ENCODE measurements around the gene OR1M1.

Gene OR1M1

GRCh38 chr19:9073806-9074205 is 13.1 kb upstream of the OR1M1 start:
- DNase-seq (ENCODE audit: low read depth, low spot score): no peak
- H3K27ac ChIP-seq: no peak overlapping the region

- peak overlapping the region; percentile 35 for H3K27ac ChIP-seq
- peak; percentile 91 for DNase-seq (ENCODE audit: low read depth, low spot score)
These were observed 11.6 kb upstream of the OR1M1 start for GRCh38 chr19:9075064-9075949.

DNA sequence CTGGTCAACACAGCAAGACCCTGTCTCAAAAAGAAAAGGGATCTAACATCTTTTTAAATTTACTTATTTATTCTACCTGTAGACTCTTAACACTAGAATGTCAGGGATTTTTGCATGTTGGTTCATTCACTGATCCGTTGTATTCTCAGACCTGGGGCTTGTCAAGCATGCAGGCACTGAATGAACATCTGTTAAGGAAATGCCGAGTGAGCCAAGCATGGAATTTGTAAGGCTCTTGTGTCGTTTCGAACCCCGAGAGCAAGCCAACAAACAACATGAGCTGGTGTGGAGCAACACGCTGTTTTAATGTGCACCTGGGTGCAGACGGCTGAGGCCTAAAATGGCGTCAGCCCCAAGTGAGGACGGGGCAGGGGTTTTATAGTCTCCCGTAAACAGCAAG is 10.0 kb upstream of the OR1M1 start:
- H3K27ac ChIP-seq: no peak overlapping the region
- DNase-seq (ENCODE audit: low read depth, low spot score): no peak

- H3K27ac ChIP-seq: no peak overlapping the region
- no peak for DNase-seq (ENCODE audit: low read depth, low spot score)
These were observed 8.2 kb upstream of the OR1M1 start for GRCh38 chr19:9078651-9079050.

DNA sequence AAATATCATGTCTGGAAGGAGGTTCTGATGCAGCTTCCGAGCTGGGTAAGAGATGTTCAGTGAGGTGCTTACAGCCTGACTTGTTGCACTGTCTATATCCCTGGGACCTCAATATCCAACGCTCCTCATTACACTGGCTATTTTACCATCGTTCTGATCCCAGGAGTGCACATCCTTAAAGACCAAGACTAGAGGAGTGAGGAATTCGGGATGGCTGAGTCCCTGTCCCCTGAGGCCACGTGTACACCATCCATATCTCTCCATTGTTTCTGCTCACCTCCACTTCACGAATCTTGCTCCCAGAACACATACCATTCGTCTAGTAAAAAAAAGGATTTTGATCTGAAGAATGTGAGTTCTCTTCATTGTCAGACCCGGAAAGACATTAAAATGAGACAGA is 20.5 kb downstream of the OR1M1 start, which contains the start of gene OR7G2:
TSS of gene OR7G2 (minus strand) at position 101 of the 400 bp plus-strand sequence. CDS start 4,232 bp downstream, outside the sequence.
- DNase-seq (ENCODE audit: low read depth, low spot score): no peak
- no peak within 1 kb of the TSS for H3K27ac ChIP-seq

DNA sequence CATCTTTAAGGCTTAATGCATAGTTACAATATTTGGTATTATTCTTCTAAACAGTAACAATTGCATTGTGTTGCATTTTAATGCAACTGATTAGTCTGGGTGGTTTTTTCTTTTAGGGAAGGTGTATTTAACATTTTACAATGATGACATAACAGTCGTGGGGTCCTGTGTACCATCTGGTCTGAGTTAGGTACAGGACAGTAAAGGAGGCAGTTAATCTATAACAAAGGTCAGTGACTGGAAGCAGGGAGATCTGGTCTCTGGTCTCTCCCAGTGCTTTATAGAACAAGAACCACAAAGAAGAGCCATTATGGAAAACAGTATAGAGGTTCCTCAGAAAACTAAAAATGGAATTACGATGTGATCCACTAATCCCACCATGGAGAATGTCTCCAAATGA is 23.1 kb downstream of the OR1M1 start:
- no peak for DNase-seq (ENCODE audit: low read depth, low spot score)
- H3K27ac ChIP-seq: no peak overlapping the region

DNA sequence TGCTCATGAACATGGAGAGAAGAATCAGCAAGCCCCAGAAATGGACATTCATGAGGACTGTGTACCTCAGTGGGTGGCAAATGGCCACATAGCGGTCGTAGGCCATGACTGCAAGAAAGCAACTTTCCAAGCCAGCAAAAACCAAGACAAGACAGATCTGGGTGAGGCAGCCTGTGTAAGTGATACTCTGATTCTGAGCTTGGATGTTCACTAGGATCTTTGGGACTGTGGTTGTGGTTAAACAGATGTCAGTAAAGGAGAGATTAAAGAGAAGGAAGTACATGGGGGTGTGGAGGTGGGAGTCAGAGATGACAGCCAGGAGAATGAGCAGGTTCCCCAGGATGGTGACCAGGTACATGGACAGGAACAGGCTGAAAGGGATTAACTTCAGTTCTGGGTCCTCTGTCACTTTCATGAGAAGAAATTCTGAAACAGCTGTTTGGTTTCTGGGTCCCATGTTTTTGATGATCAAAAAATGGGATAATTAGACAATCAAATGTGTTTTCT is 28.5 kb downstream of the OR1M1 start, which contains the start of gene OR7G1:
TSS of gene OR7G1 (minus strand) at position 457 of the 507 bp plus-strand sequence. CDS start at position 457, 0 bp downstream.
- DNase-seq (ENCODE audit: low read depth, low spot score): no peak
- H3K27ac ChIP-seq: no peak within 1 kb of the TSS

DNA sequence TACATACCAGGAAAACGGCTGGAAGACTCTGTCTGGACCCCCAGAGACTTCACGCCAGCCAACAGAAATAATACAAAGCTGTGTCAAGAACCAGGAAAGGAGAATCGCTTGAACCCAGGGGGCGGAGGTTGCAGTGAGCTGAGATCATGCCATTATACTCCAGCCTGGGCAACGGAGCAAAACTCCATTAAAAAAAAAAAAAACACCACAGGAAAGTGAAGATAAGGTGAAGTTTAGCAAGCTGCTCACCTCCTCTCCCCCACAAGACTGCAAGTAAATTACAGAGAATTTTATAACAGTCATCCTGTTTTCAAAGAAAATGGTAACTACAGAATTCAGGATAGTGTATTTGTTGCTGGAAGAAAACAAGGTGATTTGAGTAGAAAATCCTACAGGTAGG is 29.7 kb downstream of the OR1M1 start:
- H3K27ac ChIP-seq: no peak overlapping the region
- no peak for DNase-seq (ENCODE audit: low read depth, low spot score)

DNA sequence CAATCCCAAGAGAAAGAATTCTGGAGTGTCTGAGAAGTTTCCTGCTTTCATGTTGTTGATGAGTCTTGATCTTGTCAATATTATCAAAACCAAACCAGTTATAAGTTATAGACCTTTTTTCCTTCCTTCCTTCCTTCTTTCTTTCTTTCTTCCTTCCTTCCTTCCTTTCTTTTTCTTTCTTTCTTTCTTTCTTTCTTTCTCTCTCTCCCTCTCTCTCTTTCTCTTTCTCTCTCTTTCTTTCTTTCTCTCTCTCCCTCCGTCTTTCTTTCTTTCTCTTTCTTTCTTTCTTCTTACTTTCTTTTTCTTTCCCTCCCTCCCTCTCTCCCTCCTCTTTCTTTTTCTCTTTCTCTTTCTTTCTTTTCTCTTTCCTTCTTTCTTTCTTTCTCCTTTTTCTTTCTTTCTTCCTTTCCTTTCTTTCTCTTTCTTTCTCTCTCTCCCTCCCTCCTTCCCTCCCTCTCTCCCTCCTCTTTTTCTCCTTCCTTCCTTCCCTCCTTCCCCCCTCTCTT is 40.1 kb downstream of the OR1M1 start, which contains the start of gene OR7G3:
TSS of gene OR7G3 (minus strand) at position 51 of the 506 bp plus-strand sequence. CDS start at position 51, 0 bp downstream.
- H3K27ac ChIP-seq: no peak within 1 kb of the TSS
- no peak for DNase-seq (ENCODE audit: low read depth, low spot score)

- H3K27ac ChIP-seq: no peak overlapping the region
- peak; percentile 10 for DNase-seq (ENCODE audit: low read depth, low spot score)
These were observed 41.3 kb downstream of the OR1M1 start for GRCh38 chr19:9128171-9128570.

GRCh38 chr19:9130965-9131364 is 44.1 kb downstream of the OR1M1 start:
- DNase-seq (ENCODE audit: low read depth, low spot score): no peak
- no peak overlapping the region for H3K27ac ChIP-seq

- no peak for DNase-seq (ENCODE audit: low read depth, low spot score)
These were observed 45.6 kb downstream of the OR1M1 start for GRCh38 chr19:9132422-9132821.

GRCh38 chr19:9139609-9140158 is 52.8 kb downstream of the OR1M1 start:
- no peak for DNase-seq (ENCODE audit: low read depth, low spot score)
- peak overlapping the region; percentile 50 for H3K27ac ChIP-seq

More at GRCh38 chr19:9132422-9132821, 45.6 kb downstream of the OR1M1 start:
- no peak overlapping the region for H3K27ac ChIP-seq

GRCh38 chr19:9140159-9140874 is 53.5 kb downstream of the OR1M1 start, which contains the start of gene ZNF317:
Gene ZNF317, plus strand, starts transcription at chr19:9140397. Its CDS starts 15,620 bp downstream, at chr19:9156017.
- H3K27ac ChIP-seq: peak within 1 kb of the TSS; percentile 50
- peak; percentile 62 for DNase-seq (ENCODE audit: low read depth, low spot score)

DNA sequence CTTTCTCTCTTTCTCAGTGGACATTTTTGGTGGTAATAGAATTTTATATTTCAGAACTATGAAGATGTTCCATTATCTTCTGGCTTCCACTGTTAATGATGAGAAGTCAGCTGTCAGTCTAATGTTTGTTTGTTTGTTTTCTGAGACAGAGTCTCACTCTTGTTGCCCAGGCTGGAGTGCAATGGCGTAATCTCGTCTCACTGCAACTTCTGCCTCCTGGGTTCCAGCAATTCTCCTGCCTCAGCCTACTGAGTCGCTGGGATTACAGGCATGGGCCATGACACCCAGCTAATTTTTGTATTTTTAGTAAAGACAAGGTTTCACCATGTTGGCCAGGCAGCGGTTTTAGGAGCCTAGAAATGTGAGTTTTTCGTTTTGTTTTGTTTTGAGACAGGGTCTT is 58.1 kb downstream of the OR1M1 start:
- no peak overlapping the region for H3K27ac ChIP-seq
- no peak for DNase-seq (ENCODE audit: low read depth, low spot score)
